Limb (tissue), 2 donors: ENCODE results near the gene TTLL8.
A peak's percentile ranks its signal among the peaks of the same experiment; 100 is the strongest.
"Not testable (repeated sequence)": the region's sequence is repeated elsewhere in the genome, so short reads cannot be mapped to it uniquely, and the experiment has no call there.

Experiments used
- DNase-seq, 2 donors: peaks; one replicate each; pipeline ENCODE4 v3.0.0-alpha.2; 2016; ENCODE audit errors: extremely low spot score in 2 of 2

Gene TTLL8

DNA sequence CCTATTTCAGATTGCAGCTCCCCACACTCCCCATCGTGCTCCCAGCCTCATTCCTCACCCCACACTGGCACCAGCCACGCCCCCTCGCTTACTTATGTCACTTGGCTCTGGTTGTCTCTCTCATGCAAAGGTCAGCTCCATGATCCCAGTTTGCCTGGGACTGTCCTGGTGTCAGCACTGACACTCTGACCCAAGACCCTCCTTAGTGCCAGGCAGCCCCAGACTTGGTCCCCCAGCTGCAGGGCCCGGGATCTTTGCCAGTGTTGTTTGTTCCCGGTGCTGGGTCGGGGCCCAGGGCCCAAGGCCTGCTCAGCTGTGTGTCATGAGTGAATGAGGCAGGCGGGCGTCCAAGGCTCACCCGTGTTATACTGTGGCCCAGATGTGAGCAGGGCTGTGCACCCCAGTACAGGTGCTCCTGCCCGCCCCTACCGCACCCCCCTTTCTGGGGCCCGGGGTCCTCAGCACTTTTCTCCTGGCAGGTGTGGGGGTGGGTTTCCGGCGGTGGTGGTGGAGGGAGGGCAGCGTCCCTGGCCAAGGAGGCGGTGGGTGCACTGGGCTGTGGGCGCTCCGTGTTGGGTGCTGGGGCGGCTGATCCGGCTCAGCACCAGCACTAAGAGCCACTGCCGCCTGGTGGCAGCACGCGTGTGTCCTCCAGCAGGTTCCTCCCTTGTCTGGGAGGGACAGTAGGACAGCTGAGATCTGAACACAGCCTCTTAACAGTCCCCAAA is 65.0 kb downstream of the TTLL8 start:
- DNase-seq = peak in 1 of 2 donors; percentile 39

DNA sequence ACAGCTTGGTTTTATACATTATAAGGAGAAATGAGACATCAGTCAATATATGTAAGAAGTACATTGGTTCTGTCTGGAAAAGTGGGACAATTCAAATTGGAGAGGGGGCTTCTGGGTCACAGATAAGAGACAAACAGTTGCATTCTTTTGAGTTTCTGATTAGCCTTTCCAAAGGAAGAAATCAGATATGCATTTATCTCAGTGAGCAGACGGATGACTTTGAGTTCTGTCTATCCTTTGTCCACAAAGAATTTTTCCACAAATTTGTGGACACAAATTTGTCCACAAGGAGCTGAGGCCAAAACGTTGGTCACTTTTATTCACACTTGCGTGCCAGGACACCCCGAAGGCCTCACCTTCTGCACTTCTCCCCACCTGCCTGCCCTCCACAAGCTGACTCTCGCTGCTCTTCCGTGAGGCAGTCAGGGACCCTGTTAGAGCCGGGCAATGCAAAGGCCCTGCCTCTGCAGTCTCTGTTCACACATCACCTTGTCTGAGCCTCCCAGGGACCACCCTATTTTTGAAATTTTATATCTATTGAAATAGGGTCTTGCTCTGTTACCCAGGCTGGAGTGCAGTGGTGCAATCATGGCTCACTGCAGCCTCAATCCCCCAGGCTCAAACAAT is 66.1 kb downstream of the TTLL8 start:
- DNase-seq = no peak

GRCh38 chr22:49991167-49991566 is 66.9 kb downstream of the TTLL8 start:
- no peak for DNase-seq

DNA sequence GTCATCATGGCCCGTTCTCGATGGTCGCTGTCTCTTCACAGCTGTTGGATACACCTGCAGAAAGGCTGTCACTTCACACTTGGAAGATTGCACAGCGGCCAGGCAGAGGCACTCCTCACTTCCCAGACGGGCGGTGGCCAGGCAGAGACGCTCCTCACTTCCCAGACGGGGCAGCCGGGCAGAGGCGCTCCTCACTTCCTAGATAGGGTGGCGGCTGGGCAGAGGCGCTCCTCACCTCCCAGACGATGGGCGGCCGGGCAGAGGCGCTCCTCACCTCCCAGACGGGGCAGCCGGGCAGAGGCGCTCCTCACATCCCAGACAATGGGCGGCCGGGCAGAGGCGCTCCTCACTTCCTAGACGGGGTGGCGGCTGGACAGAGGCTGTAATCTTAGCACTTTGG is 68.3 kb downstream of the TTLL8 start:
- not testable (repeated sequence) for DNase-seq

DNA sequence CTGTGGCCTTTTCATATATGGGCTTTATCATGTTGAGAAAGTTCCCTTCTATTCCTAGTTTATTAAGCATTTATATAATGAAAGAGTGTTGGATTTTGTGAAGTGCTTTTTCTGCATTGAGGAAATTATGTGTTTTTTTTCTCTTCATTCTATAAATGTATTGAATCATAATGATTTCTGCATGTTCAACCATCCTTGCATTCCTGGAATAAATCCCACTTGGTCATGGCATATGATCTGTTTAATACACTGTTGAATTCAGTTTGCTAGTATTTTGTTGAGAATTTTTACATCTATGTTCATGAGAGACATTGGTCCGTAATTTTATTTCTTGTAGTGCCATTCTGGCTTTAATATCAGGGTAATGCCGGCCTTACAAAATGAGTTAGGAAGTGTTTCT is 71.8 kb downstream of the TTLL8 start:
- no peak for DNase-seq

- peak in 1 of 2 donors; percentile 50 for DNase-seq
These were observed 74.7 kb downstream of the TTLL8 start for GRCh38 chr22:49983148-49984042.

DNA sequence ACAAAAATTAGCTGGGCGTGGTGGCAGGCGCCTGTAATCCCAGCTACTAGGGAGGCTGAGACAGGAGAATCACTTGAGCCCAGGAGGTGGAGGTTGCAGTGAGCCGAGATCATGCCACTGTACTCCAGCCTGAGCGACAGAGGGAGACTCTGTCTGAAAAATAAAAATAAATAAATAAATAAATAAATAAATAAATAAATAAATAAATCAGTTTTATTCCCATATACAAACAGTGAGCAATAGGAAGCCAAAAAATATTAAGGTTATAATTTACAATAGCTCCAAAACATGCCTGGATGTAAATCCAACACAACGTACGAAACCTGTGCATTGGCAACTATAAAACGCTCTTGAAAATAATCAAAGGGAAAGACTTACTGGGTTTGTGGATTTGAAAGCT is 76.3 kb downstream of the TTLL8 start:
- not testable (repeated sequence) for DNase-seq

DNA sequence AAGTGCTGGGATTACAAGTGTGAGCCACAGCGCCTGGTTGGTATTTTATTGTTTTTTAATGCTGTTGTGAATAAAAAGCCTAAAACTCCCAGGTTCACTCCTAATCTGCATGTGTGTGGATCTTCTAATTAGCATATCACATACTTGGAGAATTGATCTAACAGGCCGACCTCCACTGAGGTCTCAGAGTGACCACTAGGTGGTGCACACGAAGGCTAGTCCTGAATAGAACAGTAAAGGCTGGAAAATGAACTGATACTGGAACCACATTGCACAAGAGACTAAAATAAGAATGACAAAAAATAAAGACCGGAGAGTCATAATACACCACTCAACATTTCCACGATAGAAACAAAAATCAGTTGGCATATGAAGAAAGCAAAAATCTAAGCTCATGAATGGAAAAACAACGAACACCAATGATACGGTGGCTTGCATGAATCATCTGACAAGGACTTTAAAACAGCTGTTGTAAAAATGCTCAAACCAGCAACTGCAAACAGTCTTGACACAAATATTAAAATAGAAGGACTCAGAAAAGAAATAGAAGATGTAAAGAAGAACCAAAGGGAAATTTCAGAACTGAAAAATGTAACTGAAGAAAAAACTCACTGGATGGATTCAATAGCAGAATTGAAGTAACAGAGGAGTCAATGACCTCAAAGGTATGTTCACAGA is 78.4 kb downstream of the TTLL8 start:
- peak in 1 of 2 donors; percentile 24 for DNase-seq

DNA sequence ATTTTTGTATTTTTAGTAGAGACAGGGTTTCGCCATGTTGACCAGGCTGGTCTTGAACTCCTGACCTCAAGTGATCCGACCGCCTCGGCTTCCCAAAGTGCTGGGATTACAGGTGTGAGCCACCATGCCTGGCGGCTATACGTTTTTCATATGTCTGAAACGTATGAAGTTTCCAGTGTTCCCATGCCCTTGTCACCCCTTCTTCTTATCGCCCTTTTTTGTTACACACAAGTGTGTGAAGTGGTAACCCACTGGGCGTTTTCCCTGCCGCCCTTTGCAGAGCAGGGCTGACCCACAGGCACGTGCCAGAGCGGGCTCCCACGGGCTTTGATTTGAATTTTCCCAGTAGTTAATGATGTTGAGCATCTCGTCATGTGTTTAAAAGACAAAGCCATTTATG is 80.5 kb downstream of the TTLL8 start:
- DNase-seq = no peak

DNA sequence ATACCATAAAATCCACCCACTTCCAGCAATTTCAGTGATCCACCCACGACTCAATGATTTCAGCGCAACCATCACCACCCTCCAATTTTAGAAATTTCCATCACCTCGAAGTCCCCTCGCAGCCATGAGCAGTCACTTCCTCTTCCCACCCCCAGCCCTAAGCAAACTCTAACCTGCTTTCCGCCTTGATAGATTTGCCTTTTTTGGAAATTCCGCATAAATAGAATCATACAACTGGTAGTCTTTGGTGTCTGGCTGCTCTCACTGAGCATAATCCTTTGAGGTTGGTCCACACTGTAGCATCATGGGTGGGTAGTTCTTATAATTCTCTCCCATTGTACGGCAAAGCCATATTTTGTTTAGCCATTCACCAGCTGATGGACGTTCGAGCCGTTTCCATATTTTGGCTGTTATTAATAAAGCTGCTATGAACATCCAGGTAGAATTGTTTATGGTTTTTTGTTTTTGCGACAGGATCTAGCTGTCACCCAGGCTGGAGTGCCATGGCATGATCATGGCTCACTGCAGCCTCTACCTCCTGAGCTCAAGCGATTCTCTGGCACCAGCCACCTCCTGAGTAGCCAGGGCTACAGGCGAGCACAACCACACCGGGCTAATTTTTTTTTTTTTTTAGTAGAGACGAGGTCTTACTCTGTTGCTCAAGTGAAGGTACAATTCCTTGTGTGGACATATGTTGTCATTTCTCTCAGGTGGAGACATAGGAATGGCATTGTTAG is 81.5 kb downstream of the TTLL8 start:
- no peak for DNase-seq

DNA sequence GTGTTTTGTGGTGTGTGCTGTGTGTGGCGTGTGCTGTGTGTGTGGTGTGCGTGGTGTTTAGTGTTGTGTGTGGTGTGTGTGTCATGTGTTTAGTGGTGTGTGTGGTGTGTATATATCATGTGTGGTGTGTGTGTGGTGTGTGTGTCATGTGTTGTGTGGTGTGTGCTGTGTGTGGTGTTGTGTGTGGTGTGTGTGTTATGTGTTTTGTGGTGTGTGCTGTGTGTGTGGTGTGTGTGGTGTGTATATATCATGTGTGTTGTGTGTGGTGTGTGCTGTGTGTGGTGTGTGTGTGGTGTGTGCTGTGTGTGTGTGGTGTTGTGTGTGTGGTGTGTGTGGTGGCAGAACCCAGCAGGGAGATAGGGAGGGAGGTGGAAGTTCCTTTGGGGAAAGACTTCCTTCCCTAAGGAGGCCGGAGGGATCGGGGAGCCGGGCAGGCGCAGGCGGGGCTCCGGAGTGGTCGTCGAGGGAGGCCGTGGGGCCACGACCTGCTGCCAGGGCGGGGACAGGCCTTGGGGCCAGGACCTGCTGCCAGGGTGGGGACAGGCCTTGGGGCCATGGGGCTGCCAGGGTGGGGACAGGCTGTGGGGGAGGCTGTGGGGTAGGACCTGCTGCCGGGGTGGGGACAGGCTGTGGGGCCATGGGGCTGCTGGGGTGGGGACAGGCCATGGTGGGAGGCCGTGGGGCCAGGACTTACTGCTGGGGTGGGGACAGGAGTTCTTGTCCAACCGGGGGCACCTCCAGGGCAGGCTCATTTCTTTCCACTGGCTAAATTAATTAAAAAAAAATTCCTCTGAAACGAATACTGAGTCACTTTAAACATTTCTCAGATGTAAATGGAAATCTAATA is 82.3 kb downstream of the TTLL8 start:
- DNase-seq = peak in 1 of 2 donors; percentile 43

DNA sequence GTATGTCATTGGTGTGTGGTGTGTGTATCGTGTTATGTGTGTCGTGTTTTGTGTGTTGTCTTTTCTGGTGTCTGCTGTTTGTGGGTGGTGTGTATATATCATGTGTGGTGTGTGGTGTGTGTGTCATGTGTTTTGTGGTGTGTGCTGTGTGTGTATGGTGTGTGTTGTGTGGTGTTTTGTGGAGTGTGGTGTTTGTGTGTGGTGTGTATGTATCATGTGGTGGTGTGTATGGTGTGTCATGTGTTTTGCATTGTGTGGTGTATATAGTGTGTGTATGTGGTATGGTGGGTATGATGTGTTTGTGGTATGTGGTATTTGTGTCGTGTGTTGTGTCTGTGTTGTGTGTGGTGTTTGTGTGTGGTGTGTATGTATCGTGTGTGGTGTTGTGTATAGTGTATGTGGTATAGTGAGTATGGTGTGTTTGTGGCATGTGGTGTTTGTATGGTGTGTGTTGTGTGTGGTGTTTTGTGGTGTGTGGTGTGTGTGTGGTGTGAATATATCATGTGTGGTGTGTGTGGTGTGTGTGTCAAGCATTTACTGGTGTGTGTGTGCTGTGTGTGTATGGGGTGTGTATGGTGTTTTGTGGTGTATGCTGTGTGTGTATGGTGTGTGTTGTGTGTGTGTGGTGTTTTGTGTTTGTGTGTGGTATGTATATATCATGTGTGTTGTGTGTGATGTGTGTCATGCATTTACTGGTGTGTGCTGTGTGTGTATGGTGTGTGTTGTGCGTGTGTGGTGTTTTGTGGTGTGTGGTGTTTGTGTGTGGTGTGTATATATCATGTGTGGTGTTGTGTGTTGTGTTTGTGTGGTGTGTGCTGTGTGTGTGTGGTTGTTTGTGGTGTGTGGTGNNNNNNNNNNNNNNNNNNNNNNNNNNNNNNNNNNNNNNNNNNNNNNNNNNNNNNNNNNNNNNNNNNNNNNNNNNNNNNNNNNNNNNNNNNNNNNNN is 84.8 kb downstream of the TTLL8 start:
- DNase-seq = peak in 1 of 2 donors; percentile 32

GRCh38 chr22:49972163-49973017 is 85.7 kb downstream of the TTLL8 start:
- peak in 1 of 2 donors; percentile 36 for DNase-seq

- DNase-seq = peak in 1 of 2 donors; percentile 57
These were observed 86.6 kb downstream of the TTLL8 start for GRCh38 chr22:49971232-49972162.

DNA sequence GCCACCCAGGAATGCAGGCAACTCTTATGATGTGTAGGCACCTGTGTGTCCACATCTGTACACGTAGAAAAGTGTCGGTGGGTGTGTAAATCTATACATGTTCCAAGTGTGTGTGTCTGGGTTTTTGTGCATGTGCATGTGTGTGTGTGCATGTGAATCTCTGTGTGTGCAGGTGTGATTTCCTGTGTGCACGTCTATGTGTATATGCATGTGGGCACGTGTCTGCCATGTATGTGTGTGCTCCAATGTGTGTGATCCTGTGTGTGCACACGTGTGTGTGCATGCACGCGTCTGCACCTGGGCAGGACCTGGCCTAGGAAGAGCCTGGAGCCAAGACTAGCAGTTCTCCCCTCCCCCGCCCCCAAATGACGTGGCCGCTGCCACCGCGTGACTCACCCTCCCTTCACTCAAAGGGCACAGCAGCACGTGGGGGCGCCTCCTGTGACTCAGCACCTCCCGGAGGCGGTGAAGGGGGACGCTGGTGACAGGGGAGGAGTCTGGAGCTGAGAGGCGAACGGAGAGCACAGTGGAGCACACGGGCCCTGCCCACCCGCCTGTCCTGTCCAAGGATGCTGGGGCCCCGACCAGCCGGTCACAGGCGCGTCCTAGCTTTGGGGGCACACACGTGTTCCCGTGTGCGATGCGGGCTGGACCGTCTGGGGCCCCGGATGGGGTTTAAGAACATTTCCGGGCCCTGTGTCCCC is 87.4 kb downstream of the TTLL8 start:
- DNase-seq = peak; percentile 55 to 79
